Measurements from ENCODE around the gene HIPK4. TPM values are rescaled to one million over a fixed set of nuclear protein-coding genes. Genes with fewer than 3 reads are reported as not detected.
A peak's percentile ranks its signal among the peaks of the same experiment; 100 is the strongest.

Gene HIPK4
- total and polyA plus RNA-seq, 2 of the 8 experiments (the other 6 are each of a cell fraction or from before 2014, with no cell fraction given) = 0.15 to 0.57 TPM

GRCh38 chr19:40424637-40425449 is 34.9 kb upstream of the HIPK4 start:
- Histone ChIP-seq H2BK5ac (ENCODE audit: low read depth, low read length) (peak overlapping the region; percentile 94), H3K27ac (ENCODE audit: low read depth, low read length) (peak overlapping the region; percentile 69; the same call in 1 of the 2 replicates), H3K36me3 (ENCODE audit: control insufficient read depth in 2 of 4, insufficient read depth in 4 of 4, low read length in 3 of 4) (peaks cover 0 to 2% (median 0%) of the 10 kb centered on the region in 4 experiments; a peak in 2 of 8 replicates), H3K56ac (replicated peaks; ENCODE audit: insufficient read length, low read depth, low read length) (peak overlapping the region; percentile 52), H4K91ac (replicated peaks; ENCODE audit: insufficient read length, low read length) (no peak overlapping the region), H2AFZ (ENCODE audit: low read length) (peak overlapping the region; percentile 77; the same call in 1 of the 2 replicates), H3K14ac (ENCODE audit: insufficient read length) (no peak overlapping the region), H3K27me3 (replicated peaks in 1 of 4; ENCODE audit: control insufficient read depth in 3 of 4, extremely low read depth in 1 of 4, insufficient read depth in 3 of 4, low read length in 3 of 4) (no peaks in the 10 kb centered on the region), H2BK120ac (replicated peaks; ENCODE audit: low read depth, low read length) (peak overlapping the region; percentile 4), H2BK20ac (ENCODE audit: low read length) (no peak overlapping the region), H3K9ac (replicated peaks in 1 of 4; ENCODE audit: extremely low read depth in 1 of 4, low read depth in 3 of 4, low read length in 3 of 4) (peak overlapping the region; percentile 60 to 81 (median 68); a peak in 6 of 7 replicates), H3K4me3 (ENCODE audit: extremely low read depth in 1 of 4, insufficient read depth in 2 of 4, low read depth in 3 of 4, low read length in 4 of 4) (peak overlapping the region; percentile 58 to 79 (median 71)), H4K5ac (ENCODE audit: insufficient read length, low read depth, low read length) (peak overlapping the region; percentile 79), H3K4ac (replicated peaks; ENCODE audit: insufficient read length, low read depth, low read length) (peak overlapping the region; percentile 71), H2BK15ac (ENCODE audit: low read length) (peak overlapping the region; percentile 48; the same call in 1 of the 2 replicates), H4K8ac (ENCODE audit: extremely low read depth, insufficient read depth, low read length) (no peak overlapping the region; the same call in 1 of the 2 replicates), H4K20me1 (replicated peaks in 1 of 2; ENCODE audit: control insufficient read depth in 1 of 2, insufficient read depth in 2 of 2, low read length in 2 of 2) (no peaks in the 10 kb centered on the region), H3K18ac (ENCODE audit: extremely low read depth, low read length) (peak overlapping the region; percentile 76), H3K9me3 (ENCODE audit: insufficient read depth in 2 of 2, low read depth in 1 of 2, low read length in 1 of 2) (no peaks in the 10 kb centered on the region), H3K23me2 (ENCODE audit: low read depth, low read length) (peaks cover 12% of the 10 kb centered on the region), H3K79me2 (ENCODE audit: control insufficient read depth in 1 of 2, insufficient read depth in 2 of 2, low read length in 2 of 2) (no peaks in the 10 kb centered on the region), H3K23ac (ENCODE audit: insufficient read length) (no peak overlapping the region), H3K4me1 (replicated peaks in 1 of 4; ENCODE audit: control insufficient read depth in 3 of 4, insufficient read depth in 4 of 4, low read length in 3 of 4) (peaks cover 0 to 6% (median 4%) of the 10 kb centered on the region in 4 experiments; a peak in 3 of 7 replicates), H2AK5ac (ENCODE audit: low read depth, low read length) (no peak overlapping the region), H3K4me2 (ENCODE audit: insufficient read depth in 1 of 2, low read depth in 2 of 2, low read length in 2 of 2) (peak overlapping the region; percentile 83 to 95), H3K79me1 (ENCODE audit: low read depth, low read length) (no peaks in the 10 kb centered on the region; the same call in 1 of the 2 replicates), H2BK12ac (ENCODE audit: low read depth, low read length) (0 out of 2 replicates have a peak overlapping the region, but pooled peaks have one; percentile 84)
- 7% methylated on average over 16 of the region's 28 CpGs; no CpG with 5 or more reads in 1 of the 2 experiments for WGBS, 2 experiments (ENCODE audit: extremely low coverage in 1 of 2, insufficient coverage in 1 of 2, insufficient read length in 1 of 2, insufficient replicate concordance in 2 of 2, low coverage in 1 of 2, low lambda C conversion rate in 2 of 2, missing lambda C conversion rate in 1 of 2)
- DNase-seq (ENCODE audit: low read depth in 1 of 2, low spot score in 2 of 2) (peak in 1 of 2 experiments; percentile 90), FAIRE-seq (no peak)
- CTCF ChIA-PET (ENCODE audit: partially characterized antibody) = interaction anchor here (0.8 to 3.3 kb wide), 9 partner anchors 9 to 119 kb away, joined by 3 to 16 read pairs (median 5); partner anchors contain the start of genes PRX and SERTAD3
- POLR2A ChIA-PET (ENCODE audit: partially characterized antibody) = interaction anchor here (0.7 to 3.1 kb wide), 10 partner anchors 10 to 374 kb away, joined by 3 to 20 read pairs (median 3); partner anchors contain the start of genes PRX and SERTAD3
- TF ChIP-seq CREB1 (IDR thresholded peaks at IDR 0.05) (no peak), JUND (IDR thresholded peaks at IDR 0.05; ENCODE audit: low read length) (no peak), JUN (IDR thresholded peaks at IDR 0.05; ENCODE audit: low read depth, low read length) (no peak), TAF7 (optimal IDR thresholded peaks at IDR 0.05; ENCODE audit: borderline replicate concordance, low read depth, low read length) (no peak), MAX (IDR thresholded peaks at IDR 0.05) (no peak), ATF3 (IDR thresholded peaks at IDR 0.05; ENCODE audit: insufficient read depth, low read depth, low read length) (no peak), SP2 (IDR thresholded peaks at IDR 0.05; ENCODE audit: low read length) (no peak), KDM5A (IDR thresholded peaks at IDR 0.05; ENCODE audit: low read length) (0 out of 2 replicates have a peak, but pooled peaks have one; percentile 29), BACH1 (IDR thresholded peaks at IDR 0.05; ENCODE audit: low read length) (no peak), RAD21 (IDR thresholded peaks at IDR 0.05 in 1 of 2, conservative IDR thresholded peaks at IDR 0.05 in 1 of 2; ENCODE audit: low read depth in 2 of 2, low read length in 2 of 2) (peak in 1 of 2 experiments; percentile 26; a peak in 1 of 4 replicates)

All from H1 (cell line).